ENCODE data around the gene SPINK1.
"Not testable (repeated sequence)": the region's sequence is repeated elsewhere in the genome, so short reads cannot be mapped to it uniquely, and the experiment has no call there.

The SPINK1 gene

DNA sequence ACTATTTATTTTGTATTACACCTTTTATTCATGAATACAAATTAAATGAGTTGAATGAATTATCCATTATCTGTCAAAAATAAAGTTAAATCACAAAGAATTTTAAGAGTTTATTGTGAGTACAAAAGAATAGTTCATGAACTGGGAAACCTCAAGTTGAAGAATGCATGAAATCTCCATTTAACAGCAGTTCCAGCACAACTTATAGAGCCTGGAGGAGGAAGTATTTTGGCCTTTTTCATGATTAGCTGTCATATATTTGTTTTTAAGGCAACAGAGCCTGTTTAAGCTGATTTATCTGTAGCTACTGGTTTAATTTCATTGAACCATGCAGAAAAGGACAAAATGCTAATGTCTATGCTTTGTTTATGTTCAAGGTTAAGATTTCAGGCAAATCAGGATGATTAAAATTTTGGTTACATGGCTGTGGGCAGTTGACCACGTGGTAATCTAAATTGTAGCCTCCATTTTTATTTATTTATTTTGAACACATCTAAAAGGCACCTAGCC is 12.2 kb downstream of the SPINK1 start:
- no peak overlapping the region for H3K4me3 Mint-ChIP-seq

DNA sequence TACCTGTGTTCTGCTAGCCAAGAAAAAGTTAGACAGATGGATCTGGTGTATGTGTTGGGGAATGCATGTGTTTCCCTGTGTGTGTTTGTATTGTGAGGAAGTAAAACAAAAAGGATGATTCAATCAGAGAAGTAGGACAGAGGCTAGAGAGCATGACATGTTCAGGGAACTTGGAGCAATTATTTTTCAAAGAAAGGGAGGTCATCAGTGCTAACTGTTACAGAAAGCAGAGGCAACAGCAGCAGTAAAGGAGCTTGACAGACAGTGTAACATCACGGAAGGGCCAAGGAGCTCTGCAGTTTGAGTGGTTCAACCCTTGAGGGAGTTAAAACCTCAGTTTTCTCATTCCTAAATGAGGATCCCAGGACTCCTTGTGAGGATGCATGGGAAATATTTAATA is 13.2 kb downstream of the SPINK1 start:
- no peak overlapping the region for H3K27ac Mint-ChIP-seq (ENCODE audit: low read depth)
- H3K36me3 Mint-ChIP-seq (ENCODE audit: insufficient read depth): no peaks in the 10 kb centered on the region
- no peak for ATAC-seq (replicated peaks; ENCODE audit: extremely low read depth, poor library complexity, severe bottlenecking)

More for the DNA sequence above, 12.2 kb downstream of the SPINK1 start:
- Mint-ChIP-seq H3K9me3 (no peaks in the 10 kb centered on the region), H3K27me3 (no peaks in the 10 kb centered on the region), H3K4me1 (no peaks in the 10 kb centered on the region), H3K36me3 (ENCODE audit: insufficient read depth) (no peaks in the 10 kb centered on the region), H3K27ac (ENCODE audit: low read depth) (no peak overlapping the region)
- ATAC-seq (replicated peaks; ENCODE audit: extremely low read depth, poor library complexity, severe bottlenecking) (no peak), DNase-seq (ENCODE audit: low spot score in 2 of 2) (no peak)

GRCh38 chr5:147813696-147814095 is 17.8 kb downstream of the SPINK1 start:
- DNase-seq (ENCODE audit: low spot score in 2 of 2) (no peak), ATAC-seq (replicated peaks; ENCODE audit: extremely low read depth, poor library complexity, severe bottlenecking) (no peak)
- Mint-ChIP-seq H3K27ac (ENCODE audit: low read depth) (no peak overlapping the region), H3K9me3 (no peaks in the 10 kb centered on the region), H3K4me1 (no peaks in the 10 kb centered on the region), H3K27me3 (no peaks in the 10 kb centered on the region), H3K36me3 (ENCODE audit: insufficient read depth) (no peaks in the 10 kb centered on the region), H3K4me3 (no peak overlapping the region)

More for the DNA sequence above, 13.2 kb downstream of the SPINK1 start:
- no peaks in the 10 kb centered on the region for H3K27me3 Mint-ChIP-seq
- no peak for DNase-seq (ENCODE audit: low spot score in 2 of 2)
- H3K4me1 Mint-ChIP-seq: no peaks in the 10 kb centered on the region
- H3K9me3 Mint-ChIP-seq: no peaks in the 10 kb centered on the region
- no peak overlapping the region for H3K4me3 Mint-ChIP-seq

DNA sequence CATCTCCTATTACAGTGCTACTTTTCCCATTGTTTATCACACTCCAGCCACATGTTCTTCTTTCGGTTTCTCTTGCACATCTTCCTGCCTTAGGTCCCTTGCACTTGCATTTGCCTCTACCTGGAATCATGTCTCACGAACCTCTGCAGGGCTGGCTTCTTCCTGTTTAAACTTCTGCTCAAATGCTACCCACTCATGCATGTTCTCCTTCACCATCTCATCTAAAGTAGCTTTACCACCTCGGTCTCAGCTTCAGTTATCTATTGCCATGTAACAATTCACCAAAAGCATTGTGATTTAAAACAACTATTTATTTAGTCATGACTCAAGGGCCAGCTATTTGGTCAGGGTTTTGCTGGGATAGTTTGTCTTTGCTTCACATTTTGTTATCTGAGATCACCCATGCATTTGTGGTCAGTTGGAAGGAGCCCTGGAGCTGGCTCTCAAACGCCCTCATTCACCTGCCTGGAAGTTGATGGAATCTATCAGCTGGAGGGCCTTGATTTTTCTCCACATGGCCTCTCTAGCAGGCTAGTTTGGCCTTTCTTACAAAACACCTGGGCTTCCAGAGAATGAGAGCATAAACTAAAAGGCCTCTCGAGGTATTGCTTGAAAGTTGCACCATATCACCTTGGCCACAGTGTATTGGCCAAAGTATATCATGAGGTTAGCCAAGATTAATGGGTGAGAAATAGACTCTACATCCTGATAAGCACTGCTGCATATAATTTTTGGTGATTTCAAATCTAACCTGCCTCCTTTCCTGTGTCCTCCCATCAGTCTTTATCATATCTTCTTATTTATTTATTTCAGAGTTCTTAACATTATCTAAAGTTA is 21.4 kb downstream of the SPINK1 start:
- peaks cover 2% of the 10 kb centered on the region for H3K36me3 Mint-ChIP-seq (ENCODE audit: insufficient read depth)
- no peaks in the 10 kb centered on the region for H3K9me3 Mint-ChIP-seq
- DNase-seq (ENCODE audit: low spot score in 2 of 2) (no peak), ATAC-seq (replicated peaks; ENCODE audit: extremely low read depth, poor library complexity, severe bottlenecking) (no peak)
- H3K4me1 Mint-ChIP-seq: peaks cover 7% of the 10 kb centered on the region
- H3K4me3 Mint-ChIP-seq: no peak overlapping the region
- no peak overlapping the region for H3K27ac Mint-ChIP-seq (ENCODE audit: low read depth)
- no peaks in the 10 kb centered on the region for H3K27me3 Mint-ChIP-seq

DNA sequence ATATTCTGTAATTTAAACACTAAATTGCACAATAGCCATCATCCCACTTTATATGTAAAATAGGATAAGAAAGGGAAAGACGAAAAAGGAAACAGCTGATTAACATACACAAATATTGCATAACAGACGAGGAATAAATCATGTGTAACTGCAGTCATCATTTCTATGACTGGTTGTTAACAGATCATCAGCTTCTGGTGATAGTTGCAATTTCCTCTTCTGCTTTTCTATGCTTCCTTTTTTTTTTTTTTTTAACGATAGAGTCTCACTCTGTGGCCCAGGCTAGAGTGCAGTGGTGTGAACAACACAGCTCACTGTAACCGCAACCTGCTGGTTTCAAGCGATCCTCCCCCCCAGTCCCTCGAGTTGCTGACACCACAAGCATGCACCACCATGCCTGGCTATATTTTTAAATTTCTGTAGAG is 26.4 kb downstream of the SPINK1 start:
- DNase-seq (ENCODE audit: low spot score in 2 of 2): peak; percentile 19 to 57
- H3K9me3 Mint-ChIP-seq: no peaks in the 10 kb centered on the region
- no peaks in the 10 kb centered on the region for H3K27me3 Mint-ChIP-seq
- ATAC-seq (replicated peaks; ENCODE audit: extremely low read depth, poor library complexity, severe bottlenecking): peak; percentile 94
- H3K27ac Mint-ChIP-seq (ENCODE audit: low read depth): peak overlapping the region; percentile 26
- H3K4me1 Mint-ChIP-seq: peaks cover 23% of the 10 kb centered on the region
- H3K4me3 Mint-ChIP-seq: no peak overlapping the region
- peaks cover 2% of the 10 kb centered on the region for H3K36me3 Mint-ChIP-seq (ENCODE audit: insufficient read depth)

DNA sequence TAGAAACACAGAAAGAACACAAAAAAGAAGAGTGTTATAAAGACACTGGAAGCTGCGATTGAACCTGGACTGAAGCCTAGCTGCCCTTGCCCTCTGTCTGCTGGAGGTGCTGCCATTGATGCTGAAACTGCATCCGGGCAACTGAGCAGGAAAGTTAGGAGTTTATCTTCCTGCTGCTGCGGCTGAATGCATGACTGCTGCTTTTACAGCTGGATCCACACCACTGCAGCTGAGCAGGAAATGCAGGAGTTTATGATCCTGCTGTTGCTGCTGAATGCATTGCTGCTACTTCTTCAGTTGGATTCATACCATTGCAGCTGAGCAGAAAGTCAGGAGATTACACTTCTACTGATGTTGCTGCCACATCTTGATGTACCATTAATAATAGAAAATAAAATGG is 27.1 kb downstream of the SPINK1 start:
- peaks cover 23% of the 10 kb centered on the region for H3K4me1 Mint-ChIP-seq
- no peak for DNase-seq (ENCODE audit: low spot score in 2 of 2)
- H3K36me3 Mint-ChIP-seq (ENCODE audit: insufficient read depth): peaks cover 2% of the 10 kb centered on the region
- H3K4me3 Mint-ChIP-seq: no peak overlapping the region
- ATAC-seq (replicated peaks; ENCODE audit: extremely low read depth, poor library complexity, severe bottlenecking): no peak
- no peak overlapping the region for H3K27ac Mint-ChIP-seq (ENCODE audit: low read depth)
- no peaks in the 10 kb centered on the region for H3K9me3 Mint-ChIP-seq
- H3K27me3 Mint-ChIP-seq: no peaks in the 10 kb centered on the region

DNA sequence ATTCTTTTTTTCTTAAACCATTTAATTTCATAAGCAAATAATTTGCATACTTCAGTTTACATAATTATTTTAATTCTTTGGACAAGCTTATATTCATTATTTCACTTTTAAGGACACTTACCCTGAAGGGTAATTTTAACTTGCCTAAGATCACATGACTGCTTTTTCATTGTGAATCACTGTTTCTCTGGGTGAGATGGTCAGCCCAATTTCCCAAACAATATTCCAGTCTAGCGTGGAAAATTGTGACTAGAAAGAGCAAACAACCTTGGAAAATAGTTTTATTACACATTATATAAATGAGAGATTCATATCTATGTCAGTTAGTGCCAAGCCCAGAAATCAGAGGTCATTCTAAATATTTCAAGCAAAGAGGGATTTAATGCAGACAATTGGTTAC is 27.5 kb downstream of the SPINK1 start:
- no peaks in the 10 kb centered on the region for H3K9me3 Mint-ChIP-seq
- no peak overlapping the region for H3K4me3 Mint-ChIP-seq
- peaks cover 2% of the 10 kb centered on the region for H3K36me3 Mint-ChIP-seq (ENCODE audit: insufficient read depth)
- H3K27me3 Mint-ChIP-seq: no peaks in the 10 kb centered on the region
- ATAC-seq (replicated peaks; ENCODE audit: extremely low read depth, poor library complexity, severe bottlenecking): no peak
- no peak for DNase-seq (ENCODE audit: low spot score in 2 of 2)
- peaks cover 23% of the 10 kb centered on the region for H3K4me1 Mint-ChIP-seq
- no peak overlapping the region for H3K27ac Mint-ChIP-seq (ENCODE audit: low read depth)

DNA sequence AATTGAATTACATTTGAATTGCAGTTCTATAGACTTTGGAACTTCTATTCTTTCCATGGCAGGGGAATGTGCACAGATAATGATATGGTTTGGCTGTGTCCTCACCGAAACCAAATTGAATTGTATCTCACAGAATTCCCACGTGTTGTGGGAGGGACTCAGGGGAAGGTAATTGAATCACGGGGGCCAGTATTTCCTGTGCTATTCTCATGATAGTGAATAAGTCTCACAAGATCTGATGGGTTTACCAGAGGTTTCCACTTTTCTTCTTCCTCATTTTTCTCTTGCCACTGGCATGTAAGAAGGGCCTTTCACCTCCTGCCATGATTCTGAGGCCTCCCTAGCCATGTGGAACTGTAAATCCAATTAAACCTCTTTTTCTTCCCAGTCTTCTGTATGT is 28.3 kb downstream of the SPINK1 start:
- H3K27me3 Mint-ChIP-seq; H3K27ac Mint-ChIP-seq (ENCODE audit: low read depth); DNase-seq (ENCODE audit: low spot score in 2 of 2); H3K36me3 Mint-ChIP-seq (ENCODE audit: insufficient read depth); ATAC-seq (replicated peaks; ENCODE audit: extremely low read depth, poor library complexity, severe bottlenecking); H3K4me3 Mint-ChIP-seq; H3K9me3 Mint-ChIP-seq: not testable (repeated sequence)
- H3K4me1 Mint-ChIP-seq: peaks cover 23% of the 10 kb centered on the region

- Mint-ChIP-seq H3K36me3 (ENCODE audit: insufficient read depth) (peaks cover 2% of the 10 kb centered on the region), H3K4me3 (no peak overlapping the region), H3K9me3 (no peaks in the 10 kb centered on the region), H3K27me3 (no peaks in the 10 kb centered on the region), H3K27ac (ENCODE audit: low read depth) (no peak overlapping the region), H3K4me1 (peaks cover 28% of the 10 kb centered on the region)
- DNase-seq (ENCODE audit: low spot score in 2 of 2): no peak
- no peak for ATAC-seq (replicated peaks; ENCODE audit: extremely low read depth, poor library complexity, severe bottlenecking)
Observed at GRCh38 chr5:147801461-147801860, 30.0 kb downstream of the SPINK1 start.

DNA sequence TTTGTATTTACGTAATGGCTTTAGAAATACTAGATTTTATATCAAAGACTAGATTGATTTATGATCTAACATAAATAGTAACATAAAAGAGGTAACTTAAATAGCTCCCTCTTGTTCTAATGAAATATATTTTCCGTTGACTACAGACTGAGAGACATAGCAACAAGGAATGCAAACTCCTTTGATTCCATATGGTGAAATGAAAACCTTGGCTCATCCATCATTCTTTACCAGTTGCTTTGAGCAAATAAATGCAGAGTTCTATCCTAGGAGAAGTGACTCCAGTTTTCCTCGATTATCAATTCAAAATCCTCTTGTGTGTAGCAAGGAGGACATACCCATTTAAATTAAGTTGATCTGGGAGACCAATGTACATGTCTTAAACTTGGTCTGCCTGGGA is 31.0 kb downstream of the SPINK1 start:
- no peak overlapping the region for H3K4me3 Mint-ChIP-seq
- H3K27ac Mint-ChIP-seq (ENCODE audit: low read depth): no peak overlapping the region
- H3K9me3 Mint-ChIP-seq: no peaks in the 10 kb centered on the region
- no peaks in the 10 kb centered on the region for H3K27me3 Mint-ChIP-seq
- peaks cover 2% of the 10 kb centered on the region for H3K36me3 Mint-ChIP-seq (ENCODE audit: insufficient read depth)
- no peak for ATAC-seq (replicated peaks; ENCODE audit: extremely low read depth, poor library complexity, severe bottlenecking)
- DNase-seq (ENCODE audit: low spot score in 2 of 2): no peak
- H3K4me1 Mint-ChIP-seq: peaks cover 26% of the 10 kb centered on the region

- DNase-seq (ENCODE audit: low spot score in 2 of 2) (no peak), ATAC-seq (replicated peaks; ENCODE audit: extremely low read depth, poor library complexity, severe bottlenecking) (no peak)
- Mint-ChIP-seq H3K4me1 (peaks cover 5% of the 10 kb centered on the region), H3K36me3 (ENCODE audit: insufficient read depth) (no peaks in the 10 kb centered on the region), H3K27me3 (no peaks in the 10 kb centered on the region), H3K4me3 (no peak overlapping the region), H3K9me3 (no peaks in the 10 kb centered on the region), H3K27ac (ENCODE audit: low read depth) (no peak overlapping the region)
Observed at GRCh38 chr5:147796556-147797308, 34.7 kb downstream of the SPINK1 start.

GRCh38 chr5:147791181-147791580 is 40.3 kb downstream of the SPINK1 start:
- no peak for DNase-seq (ENCODE audit: low spot score in 2 of 2)
- H3K27ac Mint-ChIP-seq (ENCODE audit: low read depth): no peak overlapping the region

DNA sequence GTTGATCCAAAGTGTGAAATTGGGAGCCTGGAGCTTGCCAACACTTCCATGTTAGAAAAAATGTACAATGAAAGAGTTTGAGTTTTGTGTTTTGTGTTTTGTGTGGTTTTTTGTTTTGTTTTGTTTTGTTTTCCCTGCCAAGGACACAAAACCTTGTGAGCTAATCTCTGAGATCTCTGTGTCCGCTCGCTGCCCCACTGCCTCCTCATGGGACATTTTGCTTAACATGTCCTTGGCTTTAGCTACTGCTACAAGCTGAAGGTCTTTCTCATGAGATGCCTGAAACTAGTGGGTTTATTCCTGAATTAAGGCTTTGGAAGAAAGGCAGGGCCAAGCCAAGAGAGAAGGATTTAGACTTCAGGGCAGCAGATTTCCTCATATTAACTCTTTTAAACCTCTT is 41.7 kb downstream of the SPINK1 start:
- H3K9me3 Mint-ChIP-seq: no peaks in the 10 kb centered on the region
- ATAC-seq (replicated peaks; ENCODE audit: extremely low read depth, poor library complexity, severe bottlenecking) (no peak), DNase-seq (ENCODE audit: low spot score in 2 of 2) (no peak)
- no peaks in the 10 kb centered on the region for H3K4me1 Mint-ChIP-seq
- H3K4me3 Mint-ChIP-seq: no peak overlapping the region
- H3K36me3 Mint-ChIP-seq (ENCODE audit: insufficient read depth): no peaks in the 10 kb centered on the region
- H3K27ac Mint-ChIP-seq (ENCODE audit: low read depth): no peak overlapping the region
- H3K27me3 Mint-ChIP-seq: no peaks in the 10 kb centered on the region

More at GRCh38 chr5:147791181-147791580, 40.3 kb downstream of the SPINK1 start:
- Mint-ChIP-seq H3K4me3 (no peak overlapping the region), H3K9me3 (no peaks in the 10 kb centered on the region), H3K27me3 (no peaks in the 10 kb centered on the region), H3K36me3 (ENCODE audit: insufficient read depth) (no peaks in the 10 kb centered on the region), H3K4me1 (no peaks in the 10 kb centered on the region)
- no peak for ATAC-seq (replicated peaks; ENCODE audit: extremely low read depth, poor library complexity, severe bottlenecking)

All from central memory CD8-positive, alpha-beta T cell (primary cell).